ENCODE results near the gene BPIFB6. TPM values are rescaled to one million over a fixed set of nuclear protein-coding genes. Genes with fewer than 3 reads are reported as not detected.

Gene BPIFB6
- total and polyA plus RNA-seq, 2 donors (not counting 3 experiments of a cell fraction or from before 2014, with no cell fraction given): not detected

- Histone ChIP-seq H4K20me1 (replicated peaks; ENCODE audit: control insufficient read depth, extremely low read depth, insufficient read depth, low read length) (no peaks in the 10 kb centered on the region), H3K36me3 (ENCODE audit: control insufficient read depth in 2 of 2, extremely low read depth in 1 of 2, insufficient read depth in 2 of 2, low read length in 2 of 2) (no peaks in the 10 kb centered on the region), H3K27ac (ENCODE audit: insufficient read depth, low read depth, low read length) (no peak overlapping the region), H2AFZ (ENCODE audit: low read depth, low read length) (no peak overlapping the region), H3K9me1 (replicated peaks; ENCODE audit: control insufficient read depth, extremely low read depth, insufficient read depth, low read length) (no peaks in the 10 kb centered on the region), H3K4me1 (ENCODE audit: control insufficient read depth, extremely low read depth, insufficient read depth, low read length) (no peaks in the 10 kb centered on the region), H3K9ac (replicated peaks; ENCODE audit: extremely low read depth, insufficient read depth, low read length) (no peak overlapping the region), H3K27me3 (ENCODE audit: control insufficient read depth in 2 of 2, insufficient read depth in 2 of 2, low read length in 2 of 2) (no peaks in the 10 kb centered on the region), H3K4me3 (replicated peaks in 1 of 3; ENCODE audit: insufficient read depth in 1 of 3, low read depth in 1 of 3, low read length in 3 of 3) (no peak overlapping the region), H3K79me2 (ENCODE audit: control insufficient read depth, insufficient read depth, low read length) (no peaks in the 10 kb centered on the region), H3K9me3 (replicated peaks; ENCODE audit: control insufficient read depth, insufficient read depth, low read length) (no peaks in the 10 kb centered on the region), H3K4me2 (ENCODE audit: insufficient read depth, low read length) (no peak overlapping the region)
- intact Hi-C loops (cut with micrococcal nuclease): no loop called here
- dilution Hi-C loops (cut with MboI; ENCODE audit: extremely low pct_ligation_motif_present, low sequenced_read_pairs): no loop called here
- DNase-seq (ENCODE audit: low read depth, low spot score) (no peak), FAIRE-seq (no peak)
- ChIA-PET POLR2A (no interaction called here), CTCF (no interaction called here)
- no TSS peak for BruUV-seq (replicated peaks)
- TF ChIP-seq POLR2AphosphoS5 (IDR thresholded peaks at IDR 0.05; ENCODE audit: insufficient read depth, low read depth, low read length) (no peak), EZH2 (IDR thresholded peaks at IDR 0.05; ENCODE audit: borderline replicate concordance, low read depth, low read length, severe bottlenecking) (no peak), MAX (IDR thresholded peaks at IDR 0.05; ENCODE audit: insufficient read depth, insufficient read length) (no peak), GATA2 (IDR thresholded peaks at IDR 0.05; ENCODE audit: insufficient read depth, insufficient read length, low read depth, low read length) (no peak), FOS (IDR thresholded peaks at IDR 0.05; ENCODE audit: borderline replicate concordance, insufficient read depth, low read length) (no peak)
- TF ChIP-seq, protein P1, sequence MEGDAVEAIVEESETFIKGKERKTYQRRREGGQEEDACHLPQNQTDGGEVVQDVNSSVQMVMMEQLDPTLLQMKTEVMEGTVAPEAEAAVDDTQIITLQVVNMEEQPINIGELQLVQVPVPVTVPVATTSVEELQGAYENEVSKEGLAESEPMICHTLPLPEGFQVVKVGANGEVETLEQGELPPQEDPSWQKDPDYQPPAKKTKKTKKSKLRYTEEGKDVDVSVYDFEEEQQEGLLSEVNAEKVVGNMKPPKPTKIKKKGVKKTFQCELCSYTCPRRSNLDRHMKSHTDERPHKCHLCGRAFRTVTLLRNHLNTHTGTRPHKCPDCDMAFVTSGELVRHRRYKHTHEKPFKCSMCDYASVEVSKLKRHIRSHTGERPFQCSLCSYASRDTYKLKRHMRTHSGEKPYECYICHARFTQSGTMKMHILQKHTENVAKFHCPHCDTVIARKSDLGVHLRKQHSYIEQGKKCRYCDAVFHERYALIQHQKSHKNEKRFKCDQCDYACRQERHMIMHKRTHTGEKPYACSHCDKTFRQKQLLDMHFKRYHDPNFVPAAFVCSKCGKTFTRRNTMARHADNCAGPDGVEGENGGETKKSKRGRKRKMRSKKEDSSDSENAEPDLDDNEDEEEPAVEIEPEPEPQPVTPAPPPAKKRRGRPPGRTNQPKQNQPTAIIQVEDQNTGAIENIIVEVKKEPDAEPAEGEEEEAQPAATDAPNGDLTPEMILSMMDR (IDR thresholded peaks at IDR 0.05; ENCODE audit: extremely low read depth in 1 of 2, insufficient read depth in 1 of 2, low read depth in 1 of 2, low read length in 2 of 2): no peak
Measured at GRCh38 chr20:33023439-33024242, 7.8 kb upstream of the BPIFB6 start.

All from endothelial cell of umbilical vein (primary cell).